GM19025 (cell line): ENCODE results near the gene RALGAPA2.

Source experiments
- ATAC-seq: cut with Tn5 transposase; IDR thresholded peaks from one replicate; pipeline ENCODE4 v1.9.1; 2021; ENCODE audit warnings: mild to moderate bottlenecking, low read depth, moderate library complexity; ENCODE audit not compliant: unreplicated experiment

Gene RALGAPA2

GRCh38 chr20:20593447-20594170 is 118.8 kb downstream of the RALGAPA2 start:
- no peak for ATAC-seq

GRCh38 chr20:20585146-20585545 is 127.3 kb downstream of the RALGAPA2 start:
- no peak for ATAC-seq

GRCh38 chr20:20582734-20583133 is 129.7 kb downstream of the RALGAPA2 start:
- ATAC-seq: no peak

GRCh38 chr20:20580139-20580538 is 132.3 kb downstream of the RALGAPA2 start:
- no peak for ATAC-seq

GRCh38 chr20:20578838-20579237 is 133.6 kb downstream of the RALGAPA2 start:
- ATAC-seq: no peak

GRCh38 chr20:20573797-20574196 is 138.6 kb downstream of the RALGAPA2 start:
- ATAC-seq: no peak

- no peak for ATAC-seq
These were observed 141.2 kb downstream of the RALGAPA2 start for GRCh38 chr20:20571068-20571780.

GRCh38 chr20:20568604-20569205 is 143.7 kb downstream of the RALGAPA2 start:
- no peak for ATAC-seq

- no peak for ATAC-seq
These were observed 144.7 kb downstream of the RALGAPA2 start for GRCh38 chr20:20567712-20568111.

- ATAC-seq: no peak
These were observed 145.9 kb downstream of the RALGAPA2 start for GRCh38 chr20:20566516-20566915.

GRCh38 chr20:20564279-20564678 is 148.2 kb downstream of the RALGAPA2 start:
- ATAC-seq: no peak

- ATAC-seq: no peak
These were observed 149.9 kb downstream of the RALGAPA2 start for GRCh38 chr20:20562507-20562906.

GRCh38 chr20:20561841-20562240 is 150.6 kb downstream of the RALGAPA2 start:
- peak; percentile 74 for ATAC-seq

GRCh38 chr20:20561172-20561571 is 151.3 kb downstream of the RALGAPA2 start:
- ATAC-seq: no peak

- no peak for ATAC-seq
These were observed 155.0 kb downstream of the RALGAPA2 start for GRCh38 chr20:20557406-20557805.

- no peak for ATAC-seq
These were observed 156.6 kb downstream of the RALGAPA2 start for GRCh38 chr20:20555838-20556237.

- no peak for ATAC-seq
These were observed 157.5 kb downstream of the RALGAPA2 start for GRCh38 chr20:20554951-20555350.

GRCh38 chr20:20553541-20553940 is 158.9 kb downstream of the RALGAPA2 start:
- ATAC-seq: no peak

GRCh38 chr20:20552076-20552475 is 160.4 kb downstream of the RALGAPA2 start:
- ATAC-seq: no peak

GRCh38 chr20:20551409-20551808 is 161.0 kb downstream of the RALGAPA2 start:
- no peak for ATAC-seq

GRCh38 chr20:20549704-20550103 is 162.7 kb downstream of the RALGAPA2 start:
- ATAC-seq: no peak

GRCh38 chr20:20549267-20549612 is 163.2 kb downstream of the RALGAPA2 start:
- ATAC-seq: no peak
